Fibroblast of skin of right quadriceps (primary cell): ENCODE data around the gene OAS1.
A peak's percentile ranks its signal among the peaks of the same experiment; 100 is the strongest.
"Not testable (repeated sequence)": the region's sequence is repeated elsewhere in the genome, so short reads cannot be mapped to it uniquely, and the experiment has no call there.

Source experiments
- DNase-seq: peaks from one replicate; pipeline ENCODE4 v3.0.0-alpha.2; 2013

The OAS1 gene

GRCh38 chr12:112900298-112901145, 6.2 kb upstream of the OAS1 start:
- peak; percentile 21 for DNase-seq

GRCh38 chr12:112901271-112901670, 5.5 kb upstream of the OAS1 start:
- DNase-seq: no peak

- DNase-seq: peak; percentile 4
Measured at GRCh38 chr12:112904571-112904970, 2.2 kb upstream of the OAS1 start.

GRCh38 chr12:112905451-112906089, 1.2 kb upstream of the OAS1 start:
- no peak for DNase-seq

GRCh38 chr12:112907415-112908157, 824 bp downstream of the OAS1 start:
- DNase-seq: no peak

- no peak for DNase-seq
Measured at GRCh38 chr12:112908548-112908947, 1.8 kb downstream of the OAS1 start.

- DNase-seq: no peak
Measured at GRCh38 chr12:112909693-112910092, 2.9 kb downstream of the OAS1 start.

- DNase-seq: no peak
Measured at GRCh38 chr12:112913038-112913688, 6.4 kb downstream of the OAS1 start.

GRCh38 chr12:112913888-112914287, 7.1 kb downstream of the OAS1 start:
- not testable (repeated sequence) for DNase-seq

GRCh38 chr12:112916270-112916669, 9.5 kb downstream of the OAS1 start:
- DNase-seq: no peak

GRCh38 chr12:112919121-112919520, 12.4 kb downstream of the OAS1 start:
- DNase-seq: no peak

GRCh38 chr12:112924986-112925385, 18.2 kb downstream of the OAS1 start:
- no peak for DNase-seq

- not testable (repeated sequence) for DNase-seq
Measured at GRCh38 chr12:112926416-112927033, 19.8 kb downstream of the OAS1 start.

- DNase-seq: no peak
Measured at GRCh38 chr12:112927475-112927874, 20.7 kb downstream of the OAS1 start.

GRCh38 chr12:112927925-112928324, 21.2 kb downstream of the OAS1 start:
- DNase-seq: no peak

GRCh38 chr12:112928978-112929377, 22.2 kb downstream of the OAS1 start:
- no peak for DNase-seq

- DNase-seq: no peak
Measured at GRCh38 chr12:112929715-112930114, 23.0 kb downstream of the OAS1 start.

- DNase-seq: no peak
Measured at GRCh38 chr12:112930350-112930749, 23.6 kb downstream of the OAS1 start.

- no peak for DNase-seq
Measured at GRCh38 chr12:112932485-112933128, 25.8 kb downstream of the OAS1 start.

- no peak for DNase-seq
Measured at GRCh38 chr12:112933129-112933505, 26.4 kb downstream of the OAS1 start.

GRCh38 chr12:112936264-112936663, 29.5 kb downstream of the OAS1 start:
- DNase-seq: no peak

GRCh38 chr12:112936927-112937326, 30.2 kb downstream of the OAS1 start:
- DNase-seq: no peak
